Motor neuron (in vitro differentiated cells): ENCODE data around the gene TBC1D1. TPM values are rescaled to one million over a fixed set of nuclear protein-coding genes. Genes with fewer than 3 reads are reported as not detected.

Source experiments
- ATAC-seq, 8 experiments: fragments of 200-7000 bp; cut with Tn5 transposase; replicated peaks in 6 of 8; 2 replicates each; pipeline ENCODE4 v1.8.0; 2021; ENCODE audit warnings: mild to moderate bottlenecking in 8 of 8, moderate library complexity in 8 of 8
- H3K27ac ChIP-seq, 2 donors: fragments of 250-450 bp; sonication (Bioruptor Pico); 2 replicates each; pipeline ENCODE4 v1.9.0; 2021; ENCODE audit warnings: antibody characterized with exemption in 2 of 2, mild to moderate bottlenecking in 2 of 2, moderate library complexity in 1 of 2
- H3K4me1 ChIP-seq, 2 donors: fragments of 250-450 bp; sonication (Bioruptor Pico); replicated peaks in 1 of 2; 2 replicates each; pipeline ENCODE4 v1.6.1; 2021; ENCODE audit warnings: antibody characterized with exemption in 2 of 2, mild to moderate bottlenecking in 2 of 2, moderate library complexity in 1 of 2
- H3K4me3 ChIP-seq, 5 donors: fragments of 250-450 bp; sonication (Bioruptor Pico); 2 replicates each; pipeline ENCODE4 v1.9.0; 2021; ENCODE audit warnings: antibody characterized with exemption in 5 of 5, mild to moderate bottlenecking in 5 of 5, moderate library complexity in 4 of 5
- WGBS, 10 experiments: fragments of 450-650 bp; shearing (Covaris generic); methylation state at CpG; one replicate each; pipeline ENCODE4 v1.0.0; 2022; 5-methylcytosine and 5-hydroxymethylcytosine counted together
- in situ Hi-C, 9 experiments: fragments of 400-800 bp; cut with MboI; loops; one replicate each; pipeline ENCODE4 v1.15.0; 2021; ENCODE audit warnings: low sequenced_read_pairs in 9 of 9, low pct_unique_long_range_greater_than_20kb in 2 of 9; ENCODE audit not compliant: unreplicated experiment in 9 of 9
- total RNA-seq, 8 experiments: library from RNA; unstranded; fragments of 300-600 nt; gene quantifications; 2 replicates each; pipeline versions ENCODE4 v1.2.3 to v1.2.4, GENCODE V29; 2022

The TBC1D1 gene
- total RNA-seq, 8 experiments from 2014 or later, result 14.3 to 83.6 (median 36.8) TPM

DNA sequence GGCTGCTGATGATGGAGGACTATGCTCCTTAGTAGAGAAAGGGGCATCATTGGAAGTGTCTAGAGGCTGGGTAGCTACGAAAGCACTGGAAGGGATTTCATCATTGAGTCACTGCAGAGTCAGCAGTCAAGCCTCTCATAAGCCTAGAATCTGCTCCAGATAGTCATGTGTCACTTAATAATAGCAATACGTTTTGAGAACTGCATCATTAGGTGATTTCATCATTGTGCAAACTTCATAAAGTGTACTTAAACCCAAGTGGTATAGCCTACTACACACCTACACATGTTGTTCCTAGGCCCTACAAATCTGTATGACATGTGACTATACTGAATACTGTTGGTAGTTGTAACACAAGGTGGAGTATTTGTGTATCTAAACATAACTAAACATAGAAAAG lies 234.9 kb downstream of the TBC1D1 start:
- peak in 1 of 8 experiments; percentile 24 for ATAC-seq
- peaks cover 20 to 24% of the 10 kb centered on the region in 2 donors for H3K4me1 ChIP-seq
- in situ Hi-C loops, result no loop called here
- 44 to 100% (median 100%) methylated on average over 2 of the region's 2 CpGs; no CpG with 5 or more reads in 6 of the 10 experiments for WGBS, 10 experiments
- H3K4me3 ChIP-seq, result no peak overlapping the region
- H3K27ac ChIP-seq, result no peak overlapping the region

GRCh38 chr4:38128478-38129459 lies 237.9 kb downstream of the TBC1D1 start:
- Histone ChIP-seq H3K4me1 (peaks cover 26 to 28% of the 10 kb centered on the region in 2 donors), H3K27ac (no peak overlapping the region), H3K4me3 (no peak overlapping the region)
- in situ Hi-C loops, result no loop called here
- ATAC-seq, result peak; percentile 48 to 86 (median 70)
- WGBS, 10 experiments, result 40 to 76% (median 65%) methylated on average over 2 to 6 of the region's 7 CpGs; no CpG with 5 or more reads in 6 of the 10 experiments

- in situ Hi-C loops, result no loop called here
- peaks cover 26 to 28% of the 10 kb centered on the region in 2 donors for H3K4me1 ChIP-seq
- H3K4me3 ChIP-seq, result no peak overlapping the region
- H3K27ac ChIP-seq, result no peak overlapping the region
- ATAC-seq, result no peak
- 78 to 100% (median 87%) methylated on average over 1 to 7 of the region's 7 CpGs for WGBS, 10 experiments
Measured at GRCh38 chr4:38129460-38130227, 238.8 kb downstream of the TBC1D1 start.

- Histone ChIP-seq H3K4me1 (peaks cover 26 to 28% of the 10 kb centered on the region in 2 donors), H3K4me3 (no peak overlapping the region), H3K27ac (no peak overlapping the region)
- 17 to 100% (median 29%) methylated on average over 1 to 3 of the region's 3 CpGs; no CpG with 5 or more reads in 3 of the 10 experiments for WGBS, 10 experiments
- no peak for ATAC-seq
- in situ Hi-C loops, result no loop called here
Measured at GRCh38 chr4:38130884-38131283, 240.0 kb downstream of the TBC1D1 start.

- Histone ChIP-seq H3K4me1 (peaks cover 26 to 28% of the 10 kb centered on the region in 2 donors), H3K4me3 (no peak overlapping the region), H3K27ac (peak overlapping the region; percentile 14 to 42)
- 3 to 90% (median 41%) methylated on average over 2 to 8 of the region's 12 CpGs; no CpG with 5 or more reads in 2 of the 10 experiments for WGBS, 10 experiments
- peak in 5 of 8 experiments; percentile 62 to 76 (median 75) for ATAC-seq
- in situ Hi-C loops, result no loop called here
Measured at GRCh38 chr4:38131371-38132091, 240.6 kb downstream of the TBC1D1 start.

- Histone ChIP-seq H3K4me3 (no peak overlapping the region), H3K27ac (peak overlapping the region; percentile 9 to 42), H3K4me1 (peaks cover 26 to 28% of the 10 kb centered on the region in 2 donors)
- 13 to 63% (median 22%) methylated on average over 1 to 8 of the region's 8 CpGs; no CpG with 5 or more reads in 2 of the 10 experiments for WGBS, 10 experiments
- peak in 7 of 8 experiments; percentile 62 to 85 (median 70) for ATAC-seq
- in situ Hi-C loops, result no loop called here
Measured at GRCh38 chr4:38132107-38132673, 241.3 kb downstream of the TBC1D1 start.

DNA sequence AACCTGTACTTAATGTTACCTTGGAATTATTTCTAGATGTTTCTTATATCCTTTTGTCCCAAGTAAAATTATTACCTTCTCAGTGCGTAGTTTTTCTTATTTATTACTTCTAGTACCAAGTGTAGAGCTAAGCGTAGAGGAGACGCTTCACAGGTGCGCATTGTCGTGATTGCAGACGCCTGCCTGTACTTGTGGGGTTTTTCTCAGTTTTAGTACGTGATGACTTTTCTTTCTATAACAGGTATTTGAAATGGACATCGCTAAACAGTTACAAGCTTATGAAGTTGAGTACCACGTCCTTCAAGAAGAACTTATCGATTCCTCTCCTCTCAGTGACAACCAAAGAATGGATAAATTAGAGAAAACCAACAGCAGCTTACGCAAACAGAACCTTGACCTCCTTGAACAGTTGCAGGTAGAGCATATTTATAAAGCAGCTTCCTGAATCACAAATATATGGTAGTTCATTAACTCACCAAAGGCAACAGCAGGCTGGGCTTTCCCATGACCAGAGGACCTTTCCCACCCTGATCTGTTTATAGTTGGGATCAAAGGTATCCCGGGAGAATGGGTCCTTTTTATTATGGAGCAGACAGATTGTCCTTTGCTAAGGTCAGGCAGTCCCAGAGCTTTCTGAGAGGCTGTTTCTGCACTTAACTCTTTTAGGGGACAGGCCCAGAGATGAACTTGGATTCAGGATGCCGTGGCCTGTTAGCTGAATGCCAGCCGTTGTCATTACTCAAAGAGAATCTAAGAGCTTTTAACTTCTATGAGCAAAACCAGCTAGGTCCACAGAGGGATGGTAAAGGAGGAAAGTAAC lies 242.2 kb downstream of the TBC1D1 start:
- ATAC-seq, result no peak
- peaks cover 26 to 28% of the 10 kb centered on the region in 2 donors for H3K4me1 ChIP-seq
- no peak overlapping the region for H3K27ac ChIP-seq
- H3K4me3 ChIP-seq, result no peak overlapping the region
- WGBS, 10 experiments, result 44 to 96% (median 74%) methylated on average over 4 to 14 of the region's 14 CpGs
- in situ Hi-C loops, result no loop called here

DNA sequence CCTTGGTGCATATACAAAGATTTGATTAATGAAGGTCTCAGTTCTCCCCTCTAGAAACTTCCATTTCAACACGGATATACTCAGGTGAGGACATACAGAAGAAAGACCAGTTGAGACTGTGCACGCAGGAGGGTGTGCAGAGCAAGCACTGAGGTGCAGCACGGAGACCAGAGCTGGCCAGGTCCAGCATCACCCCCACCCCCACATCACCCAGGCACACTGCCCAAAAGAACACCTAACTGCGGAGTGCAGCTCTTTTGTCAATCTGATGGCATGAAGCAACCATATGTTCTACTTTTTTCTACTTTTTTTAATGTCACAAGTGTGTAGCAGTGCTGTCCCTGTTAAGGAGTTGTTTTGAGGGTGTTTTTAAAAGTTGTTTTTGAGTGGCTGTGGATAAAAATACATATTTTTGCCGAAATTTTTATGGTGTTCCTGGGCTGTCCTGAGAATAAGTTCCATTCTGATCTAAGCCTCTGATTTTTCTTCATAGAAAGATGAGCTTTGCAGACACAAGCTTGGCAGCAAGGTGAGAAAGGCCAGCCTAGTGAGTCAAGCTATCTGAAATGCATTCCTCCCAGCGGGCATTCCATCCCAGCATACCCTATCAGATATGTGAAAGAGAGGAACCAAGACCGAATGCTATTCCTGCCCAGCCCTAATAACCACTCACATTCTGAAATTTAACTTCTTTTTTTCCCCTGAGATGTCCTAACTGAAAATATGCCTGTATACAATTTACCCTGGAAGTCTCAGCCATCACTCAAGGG lies 243.0 kb downstream of the TBC1D1 start:
- no peak overlapping the region for H3K27ac ChIP-seq
- H3K4me3 ChIP-seq, result no peak overlapping the region
- 63 to 100% (median 93%) methylated on average over 1 to 6 of the region's 7 CpGs; no CpG with 5 or more reads in 1 of the 10 experiments for WGBS, 10 experiments
- no peak for ATAC-seq
- in situ Hi-C loops, result no loop called here
- peaks cover 24 to 26% of the 10 kb centered on the region in 2 donors for H3K4me1 ChIP-seq

- Histone ChIP-seq H3K4me3 (no peak overlapping the region), H3K27ac (no peak overlapping the region), H3K4me1 (peaks cover 18 to 24% of the 10 kb centered on the region in 2 donors)
- WGBS, 10 experiments, result 80 to 100% (median 96%) methylated on average over 1 to 8 of the region's 8 CpGs; no CpG with 5 or more reads in 1 of the 10 experiments
- in situ Hi-C loops, result no loop called here
- ATAC-seq, result no peak
Measured at GRCh38 chr4:38135201-38135600, 244.3 kb downstream of the TBC1D1 start.

DNA sequence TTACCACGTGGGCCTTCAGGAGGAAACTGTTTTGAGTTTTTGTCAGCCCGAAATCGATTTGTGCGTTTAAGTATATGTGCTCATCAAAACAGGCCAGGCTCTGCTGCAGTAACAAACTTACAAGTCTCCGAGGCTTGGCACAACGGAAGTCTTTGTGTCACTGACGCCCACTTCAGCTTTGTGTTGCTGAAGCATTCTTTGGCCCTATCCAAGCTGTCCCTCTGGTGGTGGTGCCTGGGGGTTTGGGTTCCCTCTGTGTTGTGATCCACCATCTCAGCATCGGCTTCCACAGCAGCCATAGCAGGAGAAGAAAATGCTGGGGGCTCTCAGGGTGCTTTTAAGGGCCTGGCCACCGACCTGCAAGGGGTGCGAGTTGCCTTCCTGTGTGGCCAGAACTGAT lies 245.7 kb downstream of the TBC1D1 start:
- 85 to 100% (median 94%) methylated on average over 3 to 9 of the region's 10 CpGs; no CpG with 5 or more reads in 1 of the 10 experiments for WGBS, 10 experiments

GRCh38 chr4:38137080-38137479 lies 246.2 kb downstream of the TBC1D1 start:
- no peak overlapping the region for H3K27ac ChIP-seq
- in situ Hi-C loops, result no loop called here
- no peak overlapping the region for H3K4me3 ChIP-seq
- ATAC-seq, result no peak
- WGBS, 10 experiments, result 80 to 100% (median 88%) methylated on average over 1 to 8 of the region's 17 CpGs; no CpG with 5 or more reads in 5 of the 10 experiments
- H3K4me1 ChIP-seq, result peaks cover 4 to 8% of the 10 kb centered on the region in 2 donors

More for the DNA sequence above, 245.7 kb downstream of the TBC1D1 start:
- H3K4me3 ChIP-seq, result no peak overlapping the region
- no peak overlapping the region for H3K27ac ChIP-seq
- H3K4me1 ChIP-seq, result peaks cover 9 to 12% of the 10 kb centered on the region in 2 donors
- in situ Hi-C loops, result no loop called here
- no peak for ATAC-seq
